SK-N-SH treated with all-trans-retinoic acid at 6 μM for 48 hours (cell line): Measurements from ENCODE around the gene SCN11A.

ENCODE experiments used
- ATAC-seq: fragments of 200-7000 bp; cut with Tn5 transposase; 3 replicates; pipeline ENCODE4 v1.9.1; 2020; ENCODE audit warnings: mild to moderate bottlenecking, moderate library complexity
- ARNTL ChIP-seq: fragments of 450-650 bp; formaldehyde crosslinking; IDR thresholded peaks from 2 replicates; pipeline ENCODE4 v1.5.0; 2020; ENCODE audit warnings: low read depth, mild to moderate bottlenecking, moderate library complexity, borderline replicate concordance
- CSDC2 ChIP-seq: fragments of 250-450 bp; sonication (Bioruptor Pico); IDR thresholded peaks from 2 replicates; pipeline ENCODE4 v1.5.0; 2020; ENCODE audit warnings: mild to moderate bottlenecking, moderate library complexity
- ESRRG ChIP-seq: fragments of 250-450 bp; sonication (Bioruptor Pico); IDR thresholded peaks from 2 replicates; pipeline ENCODE4 v1.6.1; 2021; ENCODE audit warnings: mild to moderate bottlenecking
- GLIS3 ChIP-seq: fragments of 250-450 bp; sonication (Bioruptor Pico); IDR thresholded peaks from 2 replicates; pipeline ENCODE4 v1.5.0; 2020; ENCODE audit warnings: mild to moderate bottlenecking, moderate library complexity
- ISL1 ChIP-seq: fragments of 250-450 bp; sonication (Bioruptor Pico); IDR thresholded peaks from 2 replicates; pipeline ENCODE4 v2.1.2; 2022; ENCODE audit warnings: mild to moderate bottlenecking, moderate library complexity
- OSR1 ChIP-seq: fragments of 250-450 bp; sonication (Bioruptor Pico); IDR thresholded peaks from 2 replicates; pipeline ENCODE4 v1.8.0; 2022; ENCODE audit warnings: moderate library complexity, mild to moderate bottlenecking, inconsistent platforms
- PPARA ChIP-seq: fragments of 250-450 bp; sonication (Bioruptor Pico); IDR thresholded peaks from 2 replicates; pipeline ENCODE4 v1.5.0; 2020; ENCODE audit warnings: mild to moderate bottlenecking, borderline replicate concordance
- RARB ChIP-seq: fragments of 250-450 bp; sonication (Bioruptor Pico); IDR thresholded peaks from 2 replicates; pipeline ENCODE4 v1.8.0; 2021; ENCODE audit warnings: mild to moderate bottlenecking, moderate library complexity
- SNAI2 ChIP-seq: fragments of 250-450 bp; sonication (Bioruptor Pico); IDR thresholded peaks from 2 replicates; pipeline ENCODE4 v1.5.0; 2020; ENCODE audit warnings: mild to moderate bottlenecking, moderate library complexity
- TCF4 ChIP-seq: fragments of 250-450 bp; sonication (Bioruptor Pico); IDR thresholded peaks from 2 replicates; pipeline ENCODE4 v1.8.0; 2021; ENCODE audit warnings: mild to moderate bottlenecking, moderate library complexity, borderline replicate concordance
- TOX ChIP-seq: fragments of 250-450 bp; sonication (Bioruptor Pico); IDR thresholded peaks from 2 replicates; pipeline ENCODE4 v1.8.0; 2021; ENCODE audit warnings: mild to moderate bottlenecking, moderate library complexity, borderline replicate concordance
- ZC3H10 ChIP-seq: fragments of 250-450 bp; sonication (Bioruptor Pico); IDR thresholded peaks from 2 replicates; pipeline ENCODE4 v1.5.1; 2021; ENCODE audit warnings: mild to moderate bottlenecking, moderate library complexity
- ZFP3 ChIP-seq: fragments of 250-450 bp; sonication (Bioruptor Pico); IDR thresholded peaks from 2 replicates; pipeline ENCODE4 v1.5.0; 2020; ENCODE audit warnings: mild to moderate bottlenecking, moderate library complexity
- ZFP30 ChIP-seq: fragments of 450-650 bp; formaldehyde crosslinking; IDR thresholded peaks from 2 replicates; pipeline ENCODE4 v1.5.0; 2022; ENCODE audit warnings: mild to moderate bottlenecking, moderate library complexity
- ZNF565 ChIP-seq: fragments of 450-650 bp; formaldehyde crosslinking; conservative IDR thresholded peaks from 2 replicates; pipeline ENCODE4 v1.5.0; 2020; ENCODE audit warnings: low read depth, mild to moderate bottlenecking, moderate library complexity
- ZNF70 ChIP-seq: fragments of 450-650 bp; formaldehyde crosslinking; IDR thresholded peaks from 2 replicates; pipeline ENCODE4 v1.5.0; 2020; ENCODE audit warnings: mild to moderate bottlenecking, moderate library complexity
- ZNF8 ChIP-seq: fragments of 450-650 bp; formaldehyde crosslinking; IDR thresholded peaks from 2 replicates; pipeline ENCODE4 v1.5.0; 2020; ENCODE audit warnings: mild to moderate bottlenecking, moderate library complexity
- TF ChIP-seq, protein P1 (sequence below): fragments of 250-450 bp; sonication (Bioruptor Pico); IDR thresholded peaks from 2 replicates; pipeline ENCODE4 v1.5.1; 2020; ENCODE audit warnings: low read depth, mild to moderate bottlenecking, moderate library complexity
- TF ChIP-seq, protein P2 (sequence below): fragments of 250-450 bp; sonication (Bioruptor Pico); IDR thresholded peaks from 2 replicates; pipeline ENCODE4 v1.5.0; 2020; ENCODE audit warnings: mild to moderate bottlenecking, moderate library complexity
- TF ChIP-seq, protein P3 (sequence below): fragments of 250-450 bp; sonication (Bioruptor Pico); IDR thresholded peaks from 2 replicates; pipeline ENCODE4 v1.8.0; 2020; ENCODE audit warnings: mild to moderate bottlenecking, moderate library complexity, borderline replicate concordance
- TF ChIP-seq, protein P4 (sequence below): fragments of 250-450 bp; sonication (Bioruptor Pico); IDR thresholded peaks from 2 replicates; pipeline ENCODE4 v1.8.0; 2021; ENCODE audit warnings: low read depth, mild to moderate bottlenecking, moderate library complexity, borderline replicate concordance

SCN11A gene

DNA sequence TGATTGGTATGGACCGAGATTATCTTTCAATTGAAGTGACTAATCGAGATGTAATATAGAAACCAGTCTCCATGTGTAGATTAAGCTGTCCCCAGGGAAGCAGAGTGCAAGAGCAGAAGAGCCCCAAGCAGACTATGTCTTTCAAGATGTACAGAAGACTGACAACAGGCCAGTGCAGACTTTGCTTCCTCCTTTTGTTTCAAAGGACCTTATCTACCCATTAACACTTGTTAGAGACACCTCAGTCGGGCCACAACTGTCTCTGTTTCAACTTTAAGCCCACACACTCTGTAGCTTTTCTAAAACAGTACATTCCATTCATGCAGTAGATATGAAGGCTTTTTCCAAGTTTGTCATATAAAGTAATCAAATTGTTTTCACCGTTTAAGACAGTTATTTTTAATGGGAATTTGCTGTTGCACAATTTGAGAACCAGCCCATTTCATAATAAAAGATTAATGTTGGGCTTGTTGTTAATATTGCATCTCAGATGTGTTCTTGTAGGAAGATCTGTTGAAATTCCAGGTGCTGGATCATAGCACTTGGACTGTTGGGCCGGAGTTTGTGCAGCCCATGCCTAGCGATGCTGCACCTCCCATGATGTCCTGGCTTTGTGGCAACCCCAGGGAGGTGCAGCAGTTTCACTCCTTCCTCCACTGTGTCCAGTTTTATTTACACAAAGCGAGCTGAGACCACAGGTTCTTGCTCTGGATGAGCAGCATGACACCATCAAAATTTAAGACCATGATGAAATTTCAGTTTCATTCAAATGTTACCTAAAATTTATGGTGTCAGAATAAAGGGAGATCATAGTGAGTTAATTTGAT lies 43.3 kb upstream of the SCN11A start (continued):
- TF ChIP-seq, protein P1, sequence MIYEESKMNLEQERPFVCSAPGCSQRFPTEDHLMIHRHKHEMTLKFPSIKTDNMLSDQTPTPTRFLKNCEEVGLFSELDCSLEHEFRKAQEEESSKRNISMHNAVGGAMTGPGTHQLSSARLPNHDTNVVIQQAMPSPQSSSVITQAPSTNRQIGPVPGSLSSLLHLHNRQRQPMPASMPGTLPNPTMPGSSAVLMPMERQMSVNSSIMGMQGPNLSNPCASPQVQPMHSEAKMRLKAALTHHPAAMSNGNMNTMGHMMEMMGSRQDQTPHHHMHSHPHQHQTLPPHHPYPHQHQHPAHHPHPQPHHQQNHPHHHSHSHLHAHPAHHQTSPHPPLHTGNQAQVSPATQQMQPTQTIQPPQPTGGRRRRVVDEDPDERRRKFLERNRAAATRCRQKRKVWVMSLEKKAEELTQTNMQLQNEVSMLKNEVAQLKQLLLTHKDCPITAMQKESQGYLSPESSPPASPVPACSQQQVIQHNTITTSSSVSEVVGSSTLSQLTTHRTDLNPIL (CRISPR knock-in tag) = no peak
- TF ChIP-seq ZFP30 (no peak), RARB (CRISPR knock-in tag) (no peak), SNAI2 (no peak)
- TF ChIP-seq, protein P2, sequence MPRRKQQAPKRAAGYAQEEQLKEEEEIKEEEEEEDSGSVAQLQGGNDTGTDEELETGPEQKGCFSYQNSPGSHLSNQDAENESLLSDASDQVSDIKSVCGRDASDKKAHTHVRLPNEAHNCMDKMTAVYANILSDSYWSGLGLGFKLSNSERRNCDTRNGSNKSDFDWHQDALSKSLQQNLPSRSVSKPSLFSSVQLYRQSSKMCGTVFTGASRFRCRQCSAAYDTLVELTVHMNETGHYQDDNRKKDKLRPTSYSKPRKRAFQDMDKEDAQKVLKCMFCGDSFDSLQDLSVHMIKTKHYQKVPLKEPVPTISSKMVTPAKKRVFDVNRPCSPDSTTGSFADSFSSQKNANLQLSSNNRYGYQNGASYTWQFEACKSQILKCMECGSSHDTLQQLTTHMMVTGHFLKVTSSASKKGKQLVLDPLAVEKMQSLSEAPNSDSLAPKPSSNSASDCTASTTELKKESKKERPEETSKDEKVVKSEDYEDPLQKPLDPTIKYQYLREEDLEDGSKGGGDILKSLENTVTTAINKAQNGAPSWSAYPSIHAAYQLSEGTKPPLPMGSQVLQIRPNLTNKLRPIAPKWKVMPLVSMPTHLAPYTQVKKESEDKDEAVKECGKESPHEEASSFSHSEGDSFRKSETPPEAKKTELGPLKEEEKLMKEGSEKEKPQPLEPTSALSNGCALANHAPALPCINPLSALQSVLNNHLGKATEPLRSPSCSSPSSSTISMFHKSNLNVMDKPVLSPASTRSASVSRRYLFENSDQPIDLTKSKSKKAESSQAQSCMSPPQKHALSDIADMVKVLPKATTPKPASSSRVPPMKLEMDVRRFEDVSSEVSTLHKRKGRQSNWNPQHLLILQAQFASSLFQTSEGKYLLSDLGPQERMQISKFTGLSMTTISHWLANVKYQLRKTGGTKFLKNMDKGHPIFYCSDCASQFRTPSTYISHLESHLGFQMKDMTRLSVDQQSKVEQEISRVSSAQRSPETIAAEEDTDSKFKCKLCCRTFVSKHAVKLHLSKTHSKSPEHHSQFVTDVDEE (CRISPR knock-in tag) = no peak

DNA sequence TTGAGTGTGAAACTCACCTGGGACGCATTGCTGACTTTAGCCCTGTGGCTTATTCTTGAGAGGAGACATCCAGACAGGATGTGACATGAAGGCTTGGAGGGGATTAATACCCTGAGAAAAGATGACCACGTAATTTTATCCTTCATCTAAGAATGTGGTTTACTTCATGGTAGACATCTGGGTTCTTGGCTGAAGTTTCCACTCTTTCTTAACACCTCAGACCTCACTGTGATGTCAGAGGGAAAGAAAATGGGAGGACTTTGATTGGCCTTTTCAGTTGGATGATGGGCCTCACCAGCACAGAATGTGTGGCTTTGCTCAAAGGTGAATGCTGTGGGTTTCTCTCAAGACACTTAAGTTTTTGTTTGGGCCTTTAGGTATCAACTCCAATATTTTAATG lies 39.2 kb upstream of the SCN11A start:
- TF ChIP-seq PPARA (no peak), ARNTL (no peak), ESRRG (CRISPR knock-in tag) (no peak), SNAI2 (no peak)
- TF ChIP-seq, all 23 proteins: peak for 0
- ATAC-seq = no peak

DNA sequence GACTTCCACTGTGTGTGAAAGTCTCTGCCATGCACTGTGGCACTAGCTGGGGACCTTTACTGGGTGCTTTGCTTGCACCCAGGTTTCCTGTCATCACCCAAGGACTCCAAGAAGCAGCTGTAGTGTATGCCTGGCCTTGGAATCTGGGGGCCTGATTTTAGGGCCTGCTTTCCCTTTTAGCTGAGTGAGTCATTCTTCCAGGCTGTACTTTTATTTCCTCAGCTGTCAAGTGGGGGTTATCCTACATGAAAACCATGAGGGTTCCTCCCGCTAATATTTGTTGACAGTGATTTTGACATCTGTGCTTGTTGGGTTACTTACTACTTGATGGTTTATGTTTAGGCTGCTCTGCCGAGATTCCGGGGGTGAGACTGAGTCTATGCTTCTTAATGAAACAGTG lies 37.1 kb upstream of the SCN11A start:
- ATAC-seq = no peak
- TF ChIP-seq ZNF70 (CRISPR knock-in tag) (no peak), ZNF565 (no peak), ZC3H10 (CRISPR knock-in tag) (no peak), CSDC2 (CRISPR knock-in tag) (no peak), GLIS3 (CRISPR knock-in tag) (no peak), ESRRG (CRISPR knock-in tag) (no peak), ZFP30 (no peak), ISL1 (CRISPR knock-in tag) (no peak), OSR1 (CRISPR knock-in tag) (no peak), RARB (CRISPR knock-in tag) (no peak), TCF4 (CRISPR knock-in tag) (no peak), ZNF8 (CRISPR knock-in tag) (no peak), TOX (CRISPR knock-in tag) (no peak), ARNTL (no peak), PPARA (no peak), ZFP3 (CRISPR knock-in tag) (no peak)
- TF ChIP-seq, protein P3, sequence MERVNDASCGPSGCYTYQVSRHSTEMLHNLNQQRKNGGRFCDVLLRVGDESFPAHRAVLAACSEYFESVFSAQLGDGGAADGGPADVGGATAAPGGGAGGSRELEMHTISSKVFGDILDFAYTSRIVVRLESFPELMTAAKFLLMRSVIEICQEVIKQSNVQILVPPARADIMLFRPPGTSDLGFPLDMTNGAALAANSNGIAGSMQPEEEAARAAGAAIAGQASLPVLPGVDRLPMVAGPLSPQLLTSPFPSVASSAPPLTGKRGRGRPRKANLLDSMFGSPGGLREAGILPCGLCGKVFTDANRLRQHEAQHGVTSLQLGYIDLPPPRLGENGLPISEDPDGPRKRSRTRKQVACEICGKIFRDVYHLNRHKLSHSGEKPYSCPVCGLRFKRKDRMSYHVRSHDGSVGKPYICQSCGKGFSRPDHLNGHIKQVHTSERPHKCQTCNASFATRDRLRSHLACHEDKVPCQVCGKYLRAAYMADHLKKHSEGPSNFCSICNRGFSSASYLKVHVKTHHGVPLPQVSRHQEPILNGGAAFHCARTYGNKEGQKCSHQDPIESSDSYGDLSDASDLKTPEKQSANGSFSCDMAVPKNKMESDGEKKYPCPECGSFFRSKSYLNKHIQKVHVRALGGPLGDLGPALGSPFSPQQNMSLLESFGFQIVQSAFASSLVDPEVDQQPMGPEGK (CRISPR knock-in tag) = no peak
- TF ChIP-seq, protein P4, sequence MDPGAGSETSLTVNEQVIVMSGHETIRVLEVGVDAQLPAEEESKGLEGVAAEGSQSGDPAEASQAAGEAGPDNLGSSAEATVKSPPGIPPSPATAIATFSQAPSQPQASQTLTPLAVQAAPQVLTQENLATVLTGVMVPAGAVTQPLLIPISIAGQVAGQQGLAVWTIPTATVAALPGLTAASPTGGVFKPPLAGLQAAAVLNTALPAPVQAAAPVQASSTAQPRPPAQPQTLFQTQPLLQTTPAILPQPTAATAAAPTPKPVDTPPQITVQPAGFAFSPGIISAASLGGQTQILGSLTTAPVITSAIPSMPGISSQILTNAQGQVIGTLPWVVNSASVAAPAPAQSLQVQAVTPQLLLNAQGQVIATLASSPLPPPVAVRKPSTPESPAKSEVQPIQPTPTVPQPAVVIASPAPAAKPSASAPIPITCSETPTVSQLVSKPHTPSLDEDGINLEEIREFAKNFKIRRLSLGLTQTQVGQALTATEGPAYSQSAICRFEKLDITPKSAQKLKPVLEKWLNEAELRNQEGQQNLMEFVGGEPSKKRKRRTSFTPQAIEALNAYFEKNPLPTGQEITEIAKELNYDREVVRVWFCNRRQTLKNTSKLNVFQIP (CRISPR knock-in tag) = no peak
- TF ChIP-seq, protein P2 (CRISPR knock-in tag) = no peak
- TF ChIP-seq, protein P1 (CRISPR knock-in tag) = no peak
